ENCODE results near the gene MIEF2. TPM values are rescaled to one million over a fixed set of nuclear protein-coding genes. Genes with fewer than 3 reads are reported as not detected.
A peak's percentile ranks its signal among the peaks of the same experiment; 100 is the strongest.
"Not testable (repeated sequence)": the region's sequence is repeated elsewhere in the genome, so short reads cannot be mapped to it uniquely, and the experiment has no call there.

Gene MIEF2, protein sequence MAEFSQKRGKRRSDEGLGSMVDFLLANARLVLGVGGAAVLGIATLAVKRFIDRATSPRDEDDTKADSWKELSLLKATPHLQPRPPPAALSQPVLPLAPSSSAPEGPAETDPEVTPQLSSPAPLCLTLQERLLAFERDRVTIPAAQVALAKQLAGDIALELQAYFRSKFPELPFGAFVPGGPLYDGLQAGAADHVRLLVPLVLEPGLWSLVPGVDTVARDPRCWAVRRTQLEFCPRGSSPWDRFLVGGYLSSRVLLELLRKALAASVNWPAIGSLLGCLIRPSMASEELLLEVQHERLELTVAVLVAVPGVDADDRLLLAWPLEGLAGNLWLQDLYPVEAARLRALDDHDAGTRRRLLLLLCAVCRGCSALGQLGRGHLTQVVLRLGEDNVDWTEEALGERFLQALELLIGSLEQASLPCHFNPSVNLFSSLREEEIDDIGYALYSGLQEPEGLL
- 32.7 TPM for total RNA-seq
- long read RNA-seq, transcript MIEF2-201 (4 exons, 3,364 nt): major isoform, 113 of 140 reads
- long read RNA-seq, transcript MIEF2-202 (3 exons, 718 nt): minor isoform, 6 of 140 reads
- long read RNA-seq, partial matches to known transcripts: 3 of 140 reads
- long read RNA-seq, other reads (novel, unspliced or antisense): 12 of 140 reads

GRCh38 chr17:18260332-18261145, at the start of gene MIEF2:
Gene MIEF2 (plus strand): TSS chr17:18260662. CDS start chr17:18262721, 2,059 bp downstream.
- ATAC-seq (ENCODE audit: poor library complexity): peak; percentile 88
- peak; percentile 98 for DNase-seq
- intact Hi-C loops (cut with DNase I): no loop called here

DNA sequence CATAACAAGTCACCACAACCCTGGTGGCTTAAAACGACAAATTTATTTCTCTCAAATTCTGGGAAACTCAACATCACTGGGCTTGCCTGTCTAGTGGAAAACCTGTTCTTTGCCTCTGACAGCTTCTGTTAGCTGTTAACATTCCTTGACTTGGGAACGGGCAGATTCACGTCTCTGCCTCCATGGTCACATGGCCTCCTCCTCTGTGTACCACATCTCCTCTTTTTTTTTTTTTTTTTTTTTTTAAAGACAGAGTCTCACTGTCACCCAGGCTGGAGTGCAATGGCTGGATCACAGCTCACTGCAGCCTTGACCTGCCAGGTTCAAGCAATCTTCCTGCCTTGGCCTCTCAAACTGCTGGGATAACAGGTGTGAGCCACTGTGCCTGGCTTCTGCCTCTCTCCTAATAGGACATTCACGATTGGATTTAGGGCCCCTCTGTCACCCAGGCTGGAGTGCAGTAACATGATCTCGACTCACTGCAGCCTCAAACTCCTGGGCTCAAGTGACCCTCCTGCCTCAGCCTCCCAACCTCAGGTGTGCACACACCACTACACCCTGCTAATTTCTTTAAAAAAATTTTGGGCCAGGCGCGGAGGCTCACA, 46.7 kb upstream of the MIEF2 start:
- intact Hi-C loops (cut with DNase I): no loop called here
- DNase-seq (no peak), ATAC-seq (ENCODE audit: poor library complexity) (no peak)

GRCh38 chr17:18216906-18217305, 43.6 kb upstream of the MIEF2 start:
- not testable (repeated sequence) for DNase-seq; ATAC-seq (ENCODE audit: poor library complexity)
- intact Hi-C loops (cut with DNase I): loop anchor here (5.0 kb wide), 1 partner anchor 75 kb away; no protein-coding TSS in a partner anchor

DNA sequence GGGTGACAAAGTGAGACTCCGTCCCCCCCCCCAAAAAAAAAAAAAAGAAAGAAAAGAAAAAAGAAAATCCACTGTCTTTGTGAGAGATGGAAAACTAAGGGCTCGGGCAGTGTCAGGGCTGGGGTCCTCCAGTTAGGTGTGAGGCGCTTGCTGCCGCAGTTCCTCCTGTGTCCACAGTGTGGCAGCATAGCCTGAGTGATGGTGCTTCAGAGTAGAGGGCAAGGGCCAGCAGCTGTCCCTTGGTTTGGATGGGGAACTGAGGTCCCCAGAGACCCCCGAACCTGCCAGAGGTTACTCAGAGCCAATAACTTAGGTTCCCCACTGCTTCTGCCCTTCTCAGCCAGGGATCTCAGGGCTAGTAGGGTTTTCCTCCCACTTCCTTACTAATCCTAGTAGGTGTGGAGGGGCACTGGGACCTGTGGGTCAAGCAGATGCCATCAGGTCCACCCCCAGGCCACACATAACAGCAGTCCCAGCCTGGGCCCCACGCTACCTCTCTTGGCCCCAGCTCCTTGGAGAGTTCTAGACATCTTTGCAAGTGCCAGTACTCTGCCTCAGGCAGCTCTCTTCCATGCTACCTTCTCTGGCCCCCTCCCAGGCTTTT, 42.9 kb upstream of the MIEF2 start:
- intact Hi-C loops (cut with DNase I): loop anchor here (5.0 kb wide), 1 partner anchor 75 kb away; no protein-coding TSS in a partner anchor
- ATAC-seq (ENCODE audit: poor library complexity) (peak; percentile 92), DNase-seq (peak; percentile 87)

DNA sequence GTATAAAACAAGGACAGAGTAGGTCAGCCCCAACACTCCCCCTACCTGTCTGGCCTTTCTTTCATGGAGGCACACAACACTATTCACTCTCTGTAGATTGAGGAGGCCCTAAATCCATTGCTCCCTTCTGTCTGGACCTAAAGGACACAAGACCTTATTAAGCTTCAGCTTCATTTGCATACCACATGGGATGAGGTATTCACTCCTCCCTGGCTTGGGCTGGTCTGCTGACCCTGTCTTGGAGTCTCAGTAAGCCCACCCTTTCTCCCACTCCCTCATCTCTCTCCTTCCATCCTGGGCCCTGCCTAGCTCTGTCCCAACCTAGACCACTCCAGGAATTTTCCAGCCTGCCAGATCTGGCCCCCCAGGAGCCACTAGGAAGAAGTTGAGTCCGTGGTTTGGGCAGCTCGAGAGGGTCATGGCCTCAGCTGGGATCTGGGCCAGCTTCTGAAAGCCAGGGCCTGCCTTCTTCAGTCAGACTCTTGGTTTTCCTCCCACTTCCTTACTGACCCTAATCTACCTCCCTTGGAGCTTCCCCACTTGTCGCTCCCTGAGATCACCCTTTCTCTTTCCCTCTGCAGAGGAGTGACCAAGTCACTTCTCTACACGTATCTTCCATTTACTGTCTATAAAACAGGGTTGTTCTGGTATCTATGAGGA, 41.6 kb upstream of the MIEF2 start:
- peak; percentile 69 for DNase-seq
- intact Hi-C loops (cut with DNase I): loop anchor here (5.0 kb wide), 1 partner anchor 77 kb away; no protein-coding TSS in a partner anchor
- ATAC-seq (ENCODE audit: poor library complexity): peak; percentile 60

GRCh38 chr17:18224053-18224386, 36.4 kb upstream of the MIEF2 start:
- no peak for ATAC-seq (ENCODE audit: poor library complexity)
- intact Hi-C loops (cut with DNase I): no loop called here

DNA sequence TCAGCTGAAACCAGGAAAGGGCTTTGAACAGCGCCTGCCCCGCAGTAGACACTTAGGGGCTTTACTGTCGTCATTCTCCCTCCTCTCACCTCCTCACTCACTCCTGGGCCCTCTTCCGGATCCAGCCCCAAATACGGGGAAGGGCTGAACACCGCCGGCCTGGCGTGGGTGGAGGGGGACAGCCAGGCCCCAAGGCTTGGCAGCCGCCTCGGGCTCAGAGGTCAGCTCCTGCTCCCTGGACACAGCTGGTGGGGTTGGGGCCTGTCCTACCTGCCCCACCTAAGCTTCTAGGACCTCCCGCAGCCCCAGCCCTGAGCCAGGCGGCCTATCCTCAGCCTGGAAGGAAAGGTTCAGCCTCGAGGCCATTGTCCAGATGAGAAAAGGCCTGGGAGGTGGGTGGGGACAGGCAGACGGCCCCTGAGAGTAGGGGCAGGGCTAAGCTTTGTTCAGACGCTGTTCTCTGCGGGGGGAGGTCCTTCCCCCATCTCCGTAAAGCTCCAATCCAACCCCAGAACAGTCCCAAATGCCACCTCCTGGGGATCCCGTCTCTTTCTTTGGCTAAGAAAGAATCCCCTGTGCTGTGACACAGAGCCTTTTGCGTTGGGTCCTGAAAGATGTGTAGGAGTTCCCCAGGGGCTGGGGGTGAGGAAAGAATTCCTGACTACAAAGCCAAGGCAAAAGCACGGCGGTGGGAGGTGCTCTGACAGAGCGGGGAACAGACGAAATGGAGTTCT, 35.9 kb upstream of the MIEF2 start:
- ATAC-seq (ENCODE audit: poor library complexity): peak; percentile 54
- intact Hi-C loops (cut with DNase I): no loop called here

More at GRCh38 chr17:18224053-18224386, 36.4 kb upstream of the MIEF2 start:
- no peak for DNase-seq

DNA sequence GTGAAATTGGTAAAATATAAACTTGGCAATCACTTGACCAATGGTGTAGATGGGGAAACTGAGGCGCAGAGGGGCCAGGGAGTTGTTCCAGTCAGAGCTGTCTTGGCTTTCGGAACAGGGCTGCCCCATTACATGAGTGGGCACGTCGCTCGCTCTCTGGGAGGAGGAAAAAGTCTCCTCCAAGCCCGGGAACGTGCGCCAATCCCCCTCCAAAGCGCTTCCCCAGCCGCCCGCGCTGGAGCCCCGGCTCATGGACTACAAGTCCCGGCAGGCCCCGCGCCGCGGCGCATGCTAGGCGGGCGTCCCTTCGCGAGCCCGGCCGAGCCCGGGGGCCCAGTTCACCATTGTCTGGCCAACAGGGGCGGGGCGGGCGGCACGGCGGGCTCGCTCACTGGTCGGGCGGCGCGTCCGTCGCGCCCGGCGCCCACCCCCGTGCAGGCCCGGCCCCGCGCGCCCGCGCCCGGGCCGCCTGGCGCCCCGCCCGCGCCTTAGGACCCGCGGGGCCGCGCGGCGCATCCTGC, 35.3 kb upstream of the MIEF2 start, which contains the start of gene LLGL1:
Gene LLGL1 (plus strand): TSS at position 515 of the 521 bp plus-strand sequence. CDS start 48 bp downstream, outside the sequence.
- intact Hi-C loops (cut with DNase I): no loop called here
- peak; percentile 99 for DNase-seq
- peak; percentile 98 for ATAC-seq (ENCODE audit: poor library complexity)

More for the DNA sequence above, 35.9 kb upstream of the MIEF2 start:
- peak; percentile 54 for DNase-seq

- intact Hi-C loops (cut with DNase I): no loop called here
- DNase-seq (no peak), ATAC-seq (ENCODE audit: poor library complexity) (no peak)
These were observed 34.7 kb upstream of the MIEF2 start for GRCh38 chr17:18225642-18226283.

- ATAC-seq (ENCODE audit: poor library complexity): no peak
- DNase-seq: no peak
- intact Hi-C loops (cut with DNase I): no loop called here
These were observed 34.0 kb upstream of the MIEF2 start for GRCh38 chr17:18226284-18226945.

DNA sequence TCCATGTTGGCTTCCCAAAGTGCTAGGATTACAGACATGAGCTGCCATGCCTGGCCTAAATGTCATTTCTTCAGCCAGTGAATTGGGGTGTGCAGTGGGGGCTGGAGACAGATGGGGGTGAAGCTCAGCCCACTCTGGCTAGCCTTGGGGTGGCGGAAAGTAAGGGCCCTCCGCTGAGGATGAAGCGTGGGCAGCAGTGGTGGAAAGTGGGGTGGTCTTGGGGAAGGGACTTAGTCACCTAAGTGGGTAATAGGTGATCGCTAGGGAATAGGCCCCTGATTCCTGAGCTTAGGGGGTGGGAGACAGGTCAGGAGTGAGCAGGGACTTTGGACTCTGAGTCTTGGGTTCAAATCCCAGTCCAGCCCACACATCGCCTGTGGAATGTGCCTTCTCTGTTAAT, 32.8 kb upstream of the MIEF2 start:
- intact Hi-C loops (cut with DNase I): no loop called here
- no peak for ATAC-seq (ENCODE audit: poor library complexity)
- no peak for DNase-seq

DNA sequence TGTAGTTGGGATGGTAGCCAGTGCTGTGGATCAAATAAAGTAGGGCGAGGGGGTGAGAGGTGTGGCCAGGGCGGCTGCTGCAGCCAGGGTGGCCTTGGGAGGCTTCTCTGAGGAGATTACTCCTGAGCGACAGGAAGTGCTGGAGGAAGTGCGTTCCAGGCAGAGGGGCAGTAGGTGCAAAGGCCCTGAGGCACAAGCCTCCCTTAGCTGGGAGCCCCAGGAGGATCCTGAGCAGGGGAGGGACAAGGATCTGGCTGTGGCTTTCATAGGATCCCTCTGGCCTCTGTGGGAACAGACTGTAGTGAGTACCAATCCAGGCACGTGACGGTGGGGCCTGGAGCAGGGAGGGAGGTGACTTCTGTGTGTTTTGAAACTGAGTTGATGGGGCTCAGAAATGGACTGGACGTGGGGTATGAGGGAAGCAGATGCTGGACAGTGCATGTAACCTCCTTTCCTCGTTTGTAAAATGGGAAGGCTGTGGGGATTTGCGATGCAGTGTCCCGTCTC, 32.2 kb upstream of the MIEF2 start:
- intact Hi-C loops (cut with DNase I): no loop called here
- DNase-seq (no peak), ATAC-seq (ENCODE audit: poor library complexity) (no peak)

DNA sequence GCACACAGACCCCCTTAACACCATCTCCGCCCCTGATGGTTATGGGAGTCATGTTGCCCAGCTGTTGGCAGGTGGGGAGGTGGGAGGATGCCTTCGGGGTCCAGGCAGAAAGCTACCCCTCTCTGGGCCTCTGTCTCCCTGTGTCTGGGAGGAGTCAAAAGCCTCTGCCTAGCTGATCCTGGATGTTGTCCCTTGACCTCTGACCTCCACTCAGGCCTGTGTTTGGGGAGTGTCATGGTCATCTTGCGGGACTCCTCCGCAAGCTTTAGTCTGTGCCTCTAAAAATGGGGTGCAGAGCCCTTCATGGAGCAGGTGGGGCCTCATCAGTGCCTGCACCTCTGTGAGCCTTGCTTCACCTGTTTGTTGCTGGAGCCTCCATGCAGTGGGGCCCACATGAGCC, 31.2 kb upstream of the MIEF2 start:
- ATAC-seq (ENCODE audit: poor library complexity): no peak
- DNase-seq: no peak
- intact Hi-C loops (cut with DNase I): no loop called here

DNA sequence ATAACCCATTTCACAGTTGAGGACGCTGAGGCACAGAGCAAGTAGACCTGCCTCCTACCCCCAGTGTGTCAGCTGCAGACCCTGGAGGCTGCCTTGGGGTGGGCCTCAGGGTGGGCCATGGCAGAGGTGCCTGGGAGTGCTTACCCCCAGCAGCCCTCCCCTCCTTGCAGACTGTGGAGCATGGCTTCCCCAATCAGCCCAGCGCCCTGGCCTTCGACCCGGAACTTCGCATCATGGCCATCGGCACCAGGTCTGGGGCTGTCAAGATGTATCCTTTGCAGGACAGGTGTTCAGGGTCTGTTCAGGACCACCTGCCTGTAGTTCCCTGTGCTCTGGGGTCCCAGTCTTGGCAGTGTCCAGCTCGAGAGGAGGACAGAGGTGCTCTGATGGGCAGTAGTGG, 30.7 kb upstream of the MIEF2 start:
- intact Hi-C loops (cut with DNase I): no loop called here

DNA sequence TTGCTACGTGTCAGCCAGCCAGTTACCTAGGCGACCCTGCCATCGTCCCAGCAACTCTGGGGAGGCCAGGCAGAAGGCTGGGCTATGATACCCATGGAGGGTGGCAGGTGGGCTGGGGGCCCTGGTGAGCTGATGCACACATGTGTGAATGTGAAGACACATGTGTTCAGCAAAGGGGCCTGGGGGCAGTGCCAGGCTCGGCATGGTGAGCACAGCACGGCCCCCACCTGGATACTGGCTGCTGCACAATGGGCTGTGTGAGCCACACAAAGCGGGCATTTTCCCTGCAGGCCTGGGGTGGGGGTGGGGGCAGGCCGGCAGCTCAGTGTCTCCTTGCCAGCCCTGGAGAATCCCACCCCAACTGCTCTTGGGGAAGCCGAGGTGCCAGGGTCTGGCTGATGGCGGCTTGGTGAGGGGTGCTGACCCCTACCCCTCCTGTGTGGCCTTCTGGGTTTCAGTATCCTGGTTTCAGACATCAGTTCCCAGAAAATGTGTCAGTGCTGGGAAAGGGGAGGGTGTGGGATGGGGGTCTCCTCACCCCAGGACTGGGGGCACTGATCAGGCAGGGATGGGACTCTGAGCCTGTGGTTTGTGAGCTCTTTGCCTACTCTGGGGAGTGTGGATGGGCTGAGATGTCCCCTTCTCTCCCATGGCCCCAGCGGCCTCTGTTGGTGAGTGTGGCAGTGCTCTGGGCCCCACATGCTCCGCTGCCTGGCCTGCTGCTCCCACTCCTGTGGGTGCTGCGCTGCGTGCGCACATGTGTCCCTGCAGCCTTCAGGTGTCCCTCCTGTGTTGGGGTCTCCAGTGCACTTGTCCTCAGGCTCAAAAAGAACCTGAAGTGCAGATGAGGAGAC, 29.9 kb upstream of the MIEF2 start:
- intact Hi-C loops (cut with DNase I): no loop called here
- DNase-seq (no peak), ATAC-seq (ENCODE audit: poor library complexity) (no peak)

More for the DNA sequence above, 30.7 kb upstream of the MIEF2 start:
- DNase-seq: no peak
- no peak for ATAC-seq (ENCODE audit: poor library complexity)

Data from Right ventricle myocardium superior (tissue), 1 donor.